ENCODE measurements around the gene MBP.

The MBP gene

GRCh38 chr18:76962851-76963250, 169.7 kb downstream of the MBP start:
- Histone ChIP-seq H4K20me1 (ENCODE audit: insufficient read depth) (no peaks in the 10 kb centered on the region), H3K36me3 (ENCODE audit: insufficient read depth) (no peaks in the 10 kb centered on the region; the same call in 1 of the 2 replicates), H2AFZ (ENCODE audit: low read depth) (no peak overlapping the region), H3K27ac (no peak overlapping the region), H3K9ac (no peak overlapping the region), H3K27me3 (ENCODE audit: insufficient read depth, low read depth) (no peaks in the 10 kb centered on the region), H3K4me3 (IDR thresholded peaks at IDR 0.05; ENCODE audit: insufficient read depth, low read depth, low read length) (no peak overlapping the region), H3K79me2 (ENCODE audit: insufficient read depth, low read depth) (0 out of 2 replicates have a peak, but pooled peaks cover 7% of the 10 kb centered on the region), H3K4me2 (no peak overlapping the region), H3K4me1 (ENCODE audit: low read depth, poor library complexity, severe bottlenecking) (peaks cover 27% of the 10 kb centered on the region)
- no peak for TF ChIP-seq CTCF (conservative IDR thresholded peaks at IDR 0.05; ENCODE audit: low read depth, low read length)

GRCh38 chr18:76960528-76961035, 172.0 kb downstream of the MBP start:
- no peak overlapping the region for H3K4me2 ChIP-seq
- H3K27me3 ChIP-seq (ENCODE audit: insufficient read depth, low read depth) = no peaks in the 10 kb centered on the region
- no peaks in the 10 kb centered on the region for H4K20me1 ChIP-seq (ENCODE audit: insufficient read depth)
- peaks cover 25% of the 10 kb centered on the region for H3K4me1 ChIP-seq (ENCODE audit: low read depth, poor library complexity, severe bottlenecking)
- H3K79me2 ChIP-seq (ENCODE audit: insufficient read depth, low read depth) = 0 out of 2 replicates have a peak, but pooled peaks cover 5% of the 10 kb centered on the region
- no peaks in the 10 kb centered on the region; the same call in 1 of the 2 replicates for H3K36me3 ChIP-seq (ENCODE audit: insufficient read depth)
- no peak for TF ChIP-seq CTCF (conservative IDR thresholded peaks at IDR 0.05; ENCODE audit: low read depth, low read length)
- no peak overlapping the region for H3K4me3 ChIP-seq (IDR thresholded peaks at IDR 0.05; ENCODE audit: insufficient read depth, low read depth, low read length)
- no peak overlapping the region for H3K9ac ChIP-seq
- H2AFZ ChIP-seq (ENCODE audit: low read depth) = no peak overlapping the region
- H3K27ac ChIP-seq = no peak overlapping the region

GRCh38 chr18:76959605-76960004, 173.0 kb downstream of the MBP start:
- Histone ChIP-seq H3K36me3 (ENCODE audit: insufficient read depth) (no peaks in the 10 kb centered on the region; the same call in 1 of the 2 replicates), H3K4me2 (no peak overlapping the region), H3K27ac (no peak overlapping the region), H4K20me1 (ENCODE audit: insufficient read depth) (no peaks in the 10 kb centered on the region), H3K4me1 (ENCODE audit: low read depth, poor library complexity, severe bottlenecking) (peaks cover 15% of the 10 kb centered on the region), H3K9ac (no peak overlapping the region), H3K79me2 (ENCODE audit: insufficient read depth, low read depth) (no peaks in the 10 kb centered on the region), H3K4me3 (IDR thresholded peaks at IDR 0.05; ENCODE audit: insufficient read depth, low read depth, low read length) (no peak overlapping the region), H3K27me3 (ENCODE audit: insufficient read depth, low read depth) (no peaks in the 10 kb centered on the region), H2AFZ (ENCODE audit: low read depth) (no peak overlapping the region)
- TF ChIP-seq CTCF (conservative IDR thresholded peaks at IDR 0.05; ENCODE audit: low read depth, low read length) = no peak

GRCh38 chr18:76958692-76959341, 173.8 kb downstream of the MBP start:
- no peaks in the 10 kb centered on the region for H3K79me2 ChIP-seq (ENCODE audit: insufficient read depth, low read depth)
- TF ChIP-seq CTCF (conservative IDR thresholded peaks at IDR 0.05; ENCODE audit: low read depth, low read length) = no peak
- H4K20me1 ChIP-seq (ENCODE audit: insufficient read depth) = no peaks in the 10 kb centered on the region
- H2AFZ ChIP-seq (ENCODE audit: low read depth) = no peak overlapping the region
- H3K27me3 ChIP-seq (ENCODE audit: insufficient read depth, low read depth) = no peaks in the 10 kb centered on the region
- H3K4me3 ChIP-seq (IDR thresholded peaks at IDR 0.05; ENCODE audit: insufficient read depth, low read depth, low read length) = no peak overlapping the region
- H3K4me2 ChIP-seq = no peak overlapping the region
- H3K27ac ChIP-seq = no peak overlapping the region
- peaks cover 7% of the 10 kb centered on the region for H3K4me1 ChIP-seq (ENCODE audit: low read depth, poor library complexity, severe bottlenecking)
- H3K36me3 ChIP-seq (ENCODE audit: insufficient read depth) = no peaks in the 10 kb centered on the region; the same call in 1 of the 2 replicates
- no peak overlapping the region for H3K9ac ChIP-seq
